Endothelial cell of umbilical vein (primary cell): Measurements from ENCODE around the gene DUSP6. TPM values are rescaled to one million over a fixed set of nuclear protein-coding genes. Genes with fewer than 3 reads are reported as not detected.

Experiments
- BruUV-seq: library from RNA; stranded (reverse); fragments of 400-500 nt; replicated peaks from 2 replicates; lab custom pipeline; 2021; lab: Mats Ljungman, UMichigan
- CTCF ChIA-PET: fragments of 300-600, 350-600 bp; sonication (Branson Sonifier 250); formaldehyde crosslinking; loops from one replicate; lab custom pipeline; 2021; ENCODE audit warnings: antibody characterized with exemption, inconsistent platforms; lab: Charles Lee
- POLR2A ChIA-PET: fragments of 300-600, 350-600 bp; sonication (Branson Sonifier 250); formaldehyde crosslinking; loops from one replicate; lab custom pipeline; 2021; ENCODE audit warnings: antibody characterized with exemption, inconsistent platforms; lab: Charles Lee
- DNase-seq: peaks from one replicate; pipeline ENCODE4 v3.0.0-alpha.2; 2011; ENCODE audit warnings: low read depth, low spot score
- FAIRE-seq: peaks from 2 replicates; lab custom pipeline; 2011; peaks lifted over from hg19 to GRCh38; lab: Jason Lieb, UNC
- H2AFZ ChIP-seq: 2 replicates; pipeline ENCODE4 v1.6.0; 2012; ENCODE audit warnings: low read depth, low read length, control low read depth, inconsistent platforms
- H3K27ac ChIP-seq: 2 replicates; pipeline ENCODE4 v1.5.1; 2011; ENCODE audit warnings: low read depth, mild to moderate bottlenecking, control low read depth, low read length, moderate library complexity; ENCODE audit not compliant: insufficient read depth
- H3K27me3 ChIP-seq, 2 experiments: 2 replicates each; pipeline versions ENCODE4 v1.6.0 to v1.6.1; 2011; ENCODE audit warnings: low read length in 2 of 2, mixed read lengths in 1 of 2; ENCODE audit not compliant: control insufficient read depth in 2 of 2, insufficient read depth in 2 of 2
- H3K36me3 ChIP-seq, 2 experiments: 2 replicates in 1 of 2; 3 replicates in 1 of 2; pipeline ENCODE4 v1.5.1; 2011; ENCODE audit warnings: low read length in 2 of 2, mild to moderate bottlenecking in 1 of 2, moderate library complexity in 1 of 2; ENCODE audit not compliant: control insufficient read depth in 2 of 2, insufficient read depth in 2 of 2; ENCODE audit errors: extremely low read depth in 1 of 2
- H3K4me1 ChIP-seq: 3 replicates; pipeline ENCODE4 v1.5.1; 2011; ENCODE audit warnings: mild to moderate bottlenecking, low read length; ENCODE audit not compliant: control insufficient read depth, insufficient read depth; ENCODE audit errors: extremely low read depth
- H3K4me2 ChIP-seq: 2 replicates; pipeline ENCODE4 v1.6.1; 2011; ENCODE audit warnings: low read length, control low read depth, mixed read lengths; ENCODE audit not compliant: insufficient read depth
- H3K4me3 ChIP-seq, 3 experiments: fragments of 200-600 bp in 1 of 3; sonication (generic), shearing (Covaris generic) in 1 of 3; replicated peaks in 1 of 3; 2 replicates each; pipeline ENCODE4 v1.5.1; 2011 to 2016; ENCODE audit warnings: control low read depth in 3 of 3, low read length in 3 of 3, mild to moderate bottlenecking in 2 of 3, inconsistent platforms in 1 of 3, low read depth in 1 of 3, moderate library complexity in 1 of 3; ENCODE audit not compliant: insufficient read depth in 1 of 3
- H3K79me2 ChIP-seq: 2 replicates; pipeline ENCODE4 v1.6.0; 2012; ENCODE audit warnings: low read length, inconsistent platforms; ENCODE audit not compliant: control insufficient read depth, insufficient read depth
- H3K9ac ChIP-seq: replicated peaks from 2 replicates; pipeline ENCODE3; 2011; ENCODE audit warnings: low read length, control low read depth; ENCODE audit not compliant: insufficient read depth; ENCODE audit errors: extremely low read depth
- H3K9me1 ChIP-seq: replicated peaks from 3 replicates; pipeline ENCODE4 v1.6.0; 2011; ENCODE audit warnings: mild to moderate bottlenecking, low read length; ENCODE audit not compliant: control insufficient read depth, insufficient read depth; ENCODE audit errors: extremely low read depth
- H3K9me3 ChIP-seq: replicated peaks from 2 replicates; pipeline ENCODE4 v1.5.1; 2012; ENCODE audit warnings: low read length, inconsistent platforms; ENCODE audit not compliant: control insufficient read depth, insufficient read depth
- H4K20me1 ChIP-seq: replicated peaks from 2 replicates; pipeline ENCODE3; 2011; ENCODE audit warnings: mild to moderate bottlenecking, low read length; ENCODE audit not compliant: control insufficient read depth, insufficient read depth; ENCODE audit errors: extremely low read depth
- CTCF ChIP-seq, 2 donors: IDR thresholded peaks; 1 replicate in 1 of 2; 2 replicates in 1 of 2; pipeline ENCODE4 v1.5.1; 2011; ENCODE audit warnings: low read length in 2 of 2, mild to moderate bottlenecking in 2 of 2, moderate library complexity in 2 of 2, control low read depth in 1 of 2, inconsistent platforms in 1 of 2, low read depth in 1 of 2; ENCODE audit not compliant: insufficient read depth in 1 of 2; ENCODE audit errors: extremely low read depth in 1 of 2
- EZH2 ChIP-seq: IDR thresholded peaks from 2 replicates; pipeline ENCODE4 v1.6.1; 2012; ENCODE audit warnings: borderline replicate concordance, low read depth, mild to moderate bottlenecking, moderate library complexity, low read length, inconsistent platforms; ENCODE audit not compliant: severe bottlenecking
- FOS ChIP-seq: IDR thresholded peaks from 2 replicates; pipeline ENCODE4 v1.6.1; 2011; ENCODE audit warnings: mild to moderate bottlenecking, low read length, moderate library complexity, borderline replicate concordance; ENCODE audit not compliant: insufficient read depth
- GATA2 ChIP-seq: IDR thresholded peaks from 2 replicates; pipeline ENCODE4 v1.7.0; 2011; ENCODE audit warnings: low read depth, mild to moderate bottlenecking, moderate library complexity, mixed read lengths, low read length; ENCODE audit not compliant: insufficient read length, insufficient read depth
- JUN ChIP-seq: IDR thresholded peaks from 2 replicates; pipeline ENCODE4 v1.6.1; 2011; ENCODE audit warnings: borderline replicate concordance, low read depth; ENCODE audit not compliant: insufficient read length, insufficient read depth
- MAX ChIP-seq: IDR thresholded peaks from 2 replicates; pipeline ENCODE4 v1.6.1; 2011; ENCODE audit not compliant: insufficient read depth, insufficient read length
- MYC ChIP-seq: IDR thresholded peaks from one replicate; pipeline ENCODE4 v1.6.1; 2011; ENCODE audit warnings: mild to moderate bottlenecking, low read depth, low read length
- POLR2A ChIP-seq: IDR thresholded peaks from 2 replicates; pipeline ENCODE4 v1.6.1; 2012; ENCODE audit warnings: low read depth, mild to moderate bottlenecking, control low read depth, low read length
- POLR2AphosphoS5 ChIP-seq: IDR thresholded peaks from 2 replicates; pipeline ENCODE4 v1.6.1; 2012; ENCODE audit warnings: low read depth, mild to moderate bottlenecking, control low read depth, low read length, moderate library complexity; ENCODE audit not compliant: insufficient read depth
- dilution Hi-C: fragments of 300-500 bp; cut with MboI; formaldehyde crosslinking; loops from one replicate; pipeline ENCODE4 v1.15.0; 2019; ENCODE audit warnings: low sequenced_read_pairs; ENCODE audit not compliant: extremely low pct_ligation_motif_present
- intact Hi-C: fragments of 100-400 bp; cut with micrococcal nuclease; formaldehyde crosslinking; loops from one replicate; pipeline ENCODE4 v1.10.0; 2022
- polyA plus RNA-seq, 4 experiments: library from polyadenylated mRNA; depleted of rRNA in 3 of 4; stranded (reverse) in 3 of 4; unstranded in 1 of 4; fragments of >200 nt; gene quantifications; 2 replicates each; pipeline versions ENCODE4 v1.2.1 to v1.2.3, GENCODE V29; 2011 to 2012; ENCODE audit warnings: missing spikeins in 1 of 4
- total RNA-seq: library from RNA; stranded (reverse); gene quantifications from 2 replicates; pipeline ENCODE4 v1.2.3, GENCODE V29; 2021

DUSP6 gene
- total and polyA plus RNA-seq, 2 donors (not counting 3 experiments of a cell fraction or from before 2014, with no cell fraction given), result 148 to 149 TPM

- BruUV-seq, result no TSS peak
- no peak overlapping the region for H2AFZ ChIP-seq
- no peak overlapping the region for H3K9ac ChIP-seq
- no peaks in the 10 kb centered on the region for H3K36me3 ChIP-seq
- no peak overlapping the region for H3K4me3 ChIP-seq
- no peaks in the 10 kb centered on the region for H3K9me3 ChIP-seq
- no peak for FAIRE-seq
- no peak for DNase-seq
- POLR2A ChIA-PET, result no interaction called here
- TF ChIP-seq POLR2A (no peak), JUN (no peak), POLR2AphosphoS5 (no peak), MAX (no peak), MYC (no peak), EZH2 (no peak), FOS (no peak), GATA2 (no peak), CTCF (IDR thresholded peaks at IDR 0.05; ENCODE audit: extremely low read depth in 1 of 2, insufficient read depth in 1 of 2, low read depth in 1 of 2, low read length in 2 of 2) (no peak)
- H3K79me2 ChIP-seq, result no peaks in the 10 kb centered on the region
- peaks cover 28% of the 10 kb centered on the region for H3K4me1 ChIP-seq
- dilution Hi-C loops, result no loop called here
- no peak overlapping the region for H3K4me2 ChIP-seq
- intact Hi-C loops, result no loop called here
- no peak overlapping the region for H3K27ac ChIP-seq
- CTCF ChIA-PET, result no interaction called here
- no peaks in the 10 kb centered on the region for H3K9me1 ChIP-seq
- no peaks in the 10 kb centered on the region for H4K20me1 ChIP-seq
- no peaks in the 10 kb centered on the region for H3K27me3 ChIP-seq
Observed at GRCh38 chr12:89379148-89379838, 27.0 kb upstream of the DUSP6 start.
